Hematopoietic multipotent progenitor cell treated with erythropoietin and hydrocortisone succinate and interleukin-3 and kit ligand, for 15 days (in vitro differentiated cells): ENCODE measurements around the gene WEE1.
A peak's percentile ranks its signal among the peaks of the same experiment; 100 is the strongest.

ENCODE experiments used
- DNase-seq: peaks from one replicate; pipeline ENCODE4 v3.0.0-alpha.2; 2015; ENCODE audit warnings: low spot score

WEE1 gene

GRCh38 chr11:9566561-9567063 lies 6.9 kb upstream of the WEE1 start:
- DNase-seq: no peak

GRCh38 chr11:9567401-9567800 lies 6.1 kb upstream of the WEE1 start:
- no peak for DNase-seq

- DNase-seq: no peak
These were observed 5.2 kb upstream of the WEE1 start for GRCh38 chr11:9568161-9568853.

DNA sequence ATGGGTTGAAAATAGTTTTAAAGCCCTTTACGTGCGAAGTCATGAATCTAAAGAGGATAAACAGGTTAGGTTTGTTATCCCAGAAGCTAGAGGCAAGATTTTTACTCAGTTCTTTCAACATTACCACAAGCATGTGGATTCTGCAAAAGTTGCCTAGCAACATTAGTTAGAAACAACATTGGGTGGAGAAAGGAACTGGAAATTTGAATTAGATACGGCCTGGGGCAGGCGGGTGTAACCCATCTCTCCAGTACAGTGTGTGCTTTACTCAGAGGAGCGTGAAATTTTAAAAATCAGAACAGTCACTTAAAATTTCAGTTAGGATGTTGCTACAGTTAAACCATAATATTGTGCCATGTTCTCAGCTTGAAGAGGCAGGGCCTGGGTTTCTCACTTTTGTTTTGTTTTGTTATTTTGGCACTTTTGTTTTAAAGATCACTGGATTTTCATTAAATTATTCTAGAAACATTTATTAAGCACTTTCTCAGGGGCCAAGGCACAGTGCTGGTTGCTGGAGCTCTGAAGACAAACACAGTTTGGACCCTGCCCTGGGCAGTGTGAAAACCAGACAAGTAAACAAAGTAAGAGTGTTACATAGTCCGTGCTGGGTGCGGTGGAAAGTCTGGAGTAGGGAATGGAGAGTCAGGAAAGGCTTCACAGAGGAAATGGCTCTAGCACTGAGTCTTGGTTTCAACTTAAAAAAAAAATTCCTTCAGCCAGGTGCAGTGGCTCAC lies 4.4 kb upstream of the WEE1 start:
- DNase-seq: no peak

DNA sequence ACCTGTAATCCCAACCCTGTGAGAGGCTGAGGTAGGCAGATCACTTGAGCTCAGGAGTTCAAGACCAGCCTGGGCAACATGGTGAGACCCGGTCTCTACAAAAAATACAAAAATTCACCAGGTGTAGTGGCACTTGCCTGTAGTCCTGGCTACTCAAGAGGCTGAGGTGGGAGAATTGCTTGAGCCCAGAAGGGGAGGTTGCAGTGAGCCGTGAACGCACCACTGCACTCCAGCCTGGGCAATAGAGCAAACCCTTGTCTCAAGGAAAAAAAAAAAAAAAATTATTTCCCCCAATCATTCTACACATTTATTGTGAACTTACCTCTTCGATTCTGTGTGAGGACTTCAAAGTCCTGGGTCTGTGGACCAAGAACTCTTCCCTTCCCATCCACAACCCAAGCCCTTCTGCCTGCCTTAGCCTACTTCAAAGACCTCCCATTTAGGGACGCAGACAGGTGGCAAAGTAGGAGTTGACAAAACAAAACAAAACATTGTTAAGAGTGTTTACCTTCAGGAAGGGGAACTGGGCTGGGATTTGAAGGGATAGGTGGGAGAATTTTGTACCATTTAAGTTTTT lies 3.8 kb upstream of the WEE1 start:
- no peak for DNase-seq

GRCh38 chr11:9570313-9571025 lies 3.0 kb upstream of the WEE1 start:
- no peak for DNase-seq

- no peak for DNase-seq
These were observed 2.3 kb upstream of the WEE1 start for GRCh38 chr11:9571071-9571762.

DNA sequence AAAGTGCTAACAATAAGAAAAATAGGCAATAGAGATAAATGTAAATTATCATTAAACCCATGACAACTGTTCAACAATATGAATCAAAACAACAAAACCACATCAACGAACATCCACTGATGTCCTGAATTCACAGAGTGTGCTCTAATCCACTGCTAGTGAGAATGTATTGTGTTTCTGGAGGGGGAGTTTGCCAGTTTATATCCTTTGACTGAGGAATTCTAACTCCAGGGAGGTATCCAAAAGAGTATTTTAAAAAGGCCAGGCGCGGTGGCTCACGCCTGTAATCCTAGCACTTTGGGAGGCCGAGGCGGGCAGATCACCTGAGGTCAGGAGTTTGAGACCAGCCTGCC lies 1.7 kb upstream of the WEE1 start:
- DNase-seq: no peak

GRCh38 chr11:9573775-9574621 lies 528 bp downstream of the WEE1 start:
- DNase-seq: no peak

DNA sequence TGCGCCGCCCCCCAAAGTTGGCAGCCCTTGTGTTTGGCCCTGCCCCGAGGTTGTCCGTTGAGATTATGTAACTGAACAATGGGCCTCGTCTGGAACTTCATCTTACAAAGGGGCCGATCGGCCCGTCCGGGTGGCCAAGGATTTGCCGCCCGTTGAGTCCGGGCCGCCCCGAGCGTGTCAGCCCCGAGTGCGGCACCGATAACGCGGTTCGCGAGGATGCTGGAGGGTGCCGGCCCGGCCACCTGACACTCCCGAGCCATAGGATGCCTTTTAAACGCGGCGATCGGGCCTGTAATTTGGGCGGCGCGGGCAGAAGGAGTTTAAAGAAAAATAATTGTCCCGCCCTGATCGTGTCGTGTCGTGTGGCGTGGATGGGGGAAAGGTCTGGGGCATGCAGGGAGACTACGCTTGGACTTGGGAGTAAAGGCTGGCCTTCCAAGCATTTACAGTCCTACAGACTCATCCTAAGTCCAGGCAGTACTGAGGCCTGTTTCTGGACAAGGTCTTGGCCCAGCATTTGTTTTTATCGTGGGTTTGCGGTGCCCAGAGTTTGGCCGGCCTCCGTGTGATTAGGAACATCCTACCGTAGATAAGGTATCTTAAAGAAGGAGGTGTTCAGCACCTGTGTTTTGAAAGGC lies 1.3 kb downstream of the WEE1 start:
- DNase-seq: peak; percentile 42

GRCh38 chr11:9575260-9576240 lies 2.1 kb downstream of the WEE1 start:
- DNase-seq: peak; percentile 43

- DNase-seq: no peak
These were observed 3.4 kb downstream of the WEE1 start for GRCh38 chr11:9576701-9577381.

DNA sequence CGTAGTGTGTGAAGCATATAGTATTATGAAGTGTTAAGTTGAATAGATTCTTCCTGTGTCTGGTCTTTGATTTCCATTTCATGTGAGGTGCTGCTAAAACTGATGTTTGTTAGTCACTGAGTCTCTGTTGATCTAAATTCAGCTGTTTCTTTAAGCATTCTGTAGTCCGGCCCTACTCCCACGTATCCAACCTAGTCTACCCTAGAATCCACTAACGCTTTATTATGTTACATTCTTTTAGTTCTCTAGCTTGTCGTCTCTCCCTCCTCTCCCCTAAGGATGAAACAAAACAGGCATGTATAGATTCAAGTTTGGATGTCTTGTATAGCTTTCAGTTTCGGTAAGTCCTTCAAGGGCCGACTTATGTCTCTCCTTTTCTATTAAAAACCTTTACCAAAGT lies 4.1 kb downstream of the WEE1 start:
- no peak for DNase-seq

GRCh38 chr11:9580894-9581293 lies 7.4 kb downstream of the WEE1 start:
- no peak for DNase-seq

DNA sequence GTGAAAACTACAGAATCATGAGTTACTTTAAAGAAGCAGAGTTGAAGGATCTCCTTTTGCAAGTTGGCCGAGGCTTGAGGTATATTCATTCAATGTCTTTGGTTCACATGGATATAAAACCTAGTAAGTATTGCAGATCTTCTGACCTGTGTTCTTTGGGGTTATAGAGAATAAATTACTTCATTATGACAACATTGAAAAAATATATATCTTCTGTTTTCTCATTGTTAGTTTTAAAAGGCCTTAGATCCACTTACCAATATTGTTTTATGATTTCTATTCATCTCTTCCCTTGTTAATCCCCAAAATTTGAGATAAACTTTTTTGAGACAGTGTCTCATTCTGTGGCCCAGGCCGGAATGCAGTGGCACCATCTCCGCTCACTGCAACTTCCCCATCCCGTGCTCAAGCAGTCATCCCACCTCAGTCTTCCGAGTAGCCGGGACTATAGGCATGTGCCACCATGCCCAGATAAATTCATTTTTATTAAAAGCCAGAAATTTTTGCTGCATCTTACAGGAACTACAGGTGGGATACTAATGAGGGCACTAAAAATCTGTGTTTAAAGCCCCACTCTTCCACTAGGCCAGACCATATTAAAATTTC lies 8.2 kb downstream of the WEE1 start:
- DNase-seq: no peak

DNA sequence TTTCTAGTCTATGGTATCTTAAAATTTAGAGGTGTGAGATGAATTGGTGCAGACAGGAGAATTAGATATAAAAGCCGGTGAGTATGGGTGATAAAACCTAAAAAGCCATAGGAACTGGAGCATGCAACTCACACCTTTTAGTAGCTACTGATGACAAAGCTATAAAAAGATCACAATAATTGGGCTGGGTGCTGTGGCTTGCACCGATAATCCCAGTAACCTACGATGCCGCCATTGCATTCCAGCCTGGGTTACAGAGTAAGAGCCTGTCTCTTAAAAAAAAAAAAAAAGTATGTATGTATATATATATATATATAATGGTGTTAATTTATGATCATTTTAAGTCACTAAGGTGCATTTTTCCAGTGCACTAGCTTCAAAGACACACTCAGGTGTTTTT lies 17.2 kb downstream of the WEE1 start:
- DNase-seq: no peak

GRCh38 chr11:9594267-9595046 lies 21.0 kb downstream of the WEE1 start:
- DNase-seq: no peak
